Measurements from ENCODE around the gene ARPP21.

DNA sequence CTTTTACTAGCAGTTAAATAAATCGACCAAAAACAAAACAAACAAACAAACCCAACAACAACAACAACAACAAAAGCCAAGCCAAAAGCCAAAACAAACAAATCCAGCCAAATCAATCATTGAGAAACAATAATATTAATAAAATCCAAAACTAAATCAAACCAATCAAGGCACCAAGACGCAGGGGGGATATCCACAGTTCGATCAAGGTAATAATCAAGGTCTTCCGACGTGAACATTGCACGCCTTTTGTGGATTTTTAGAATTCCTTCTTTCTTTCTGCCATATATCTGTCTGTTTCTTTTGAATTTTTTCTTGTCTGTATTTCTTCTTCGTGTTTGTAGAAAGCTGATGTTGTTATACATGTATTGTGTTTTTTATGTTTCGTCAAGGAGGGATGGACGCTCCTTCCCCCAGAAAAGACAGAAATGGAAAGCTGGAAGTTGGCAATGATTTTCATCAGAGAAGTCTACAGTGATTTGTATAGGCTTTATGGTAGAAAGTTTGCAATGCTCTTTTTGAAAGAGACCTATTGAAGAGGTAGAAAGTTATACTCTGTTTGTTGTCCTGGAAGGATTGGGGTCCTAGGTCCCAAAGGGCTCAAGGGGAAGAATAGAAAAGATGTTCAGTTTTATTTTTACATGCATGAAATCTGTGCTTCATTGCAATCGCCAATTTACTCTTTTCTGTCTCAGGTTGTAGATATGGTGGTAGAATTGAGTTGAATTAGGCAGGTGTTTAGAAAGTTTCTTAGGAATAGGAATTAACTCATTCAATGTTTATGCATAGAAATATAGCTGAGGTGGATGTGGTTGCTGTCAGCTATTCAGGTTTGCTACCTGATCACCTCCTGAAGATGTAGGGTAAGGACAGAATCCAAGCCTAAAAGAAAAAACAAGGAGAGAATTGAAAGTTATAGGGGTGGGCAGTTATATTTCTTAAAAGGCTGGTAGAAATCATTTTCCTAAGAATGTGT is 1.2 kb downstream of the ARPP21 start:
- TF ChIP-seq ZNF274 (IDR thresholded peaks at IDR 0.05; ENCODE audit: low read length) (no peak), ZNF274 (tag by site-specific recombination; IDR thresholded peaks at IDR 0.05; ENCODE audit: borderline replicate concordance) (no peak), SCRT2 (tag by site-specific recombination; IDR thresholded peaks at IDR 0.05) (no peak), ZNF585B (tag by site-specific recombination; IDR thresholded peaks at IDR 0.05) (no peak), ZNF24 (tag by site-specific recombination; IDR thresholded peaks at IDR 0.05) (no peak), ZNF530 (tag by site-specific recombination; IDR thresholded peaks at IDR 0.05; ENCODE audit: low read depth) (no peak)
- TF ChIP-seq, protein P1, sequence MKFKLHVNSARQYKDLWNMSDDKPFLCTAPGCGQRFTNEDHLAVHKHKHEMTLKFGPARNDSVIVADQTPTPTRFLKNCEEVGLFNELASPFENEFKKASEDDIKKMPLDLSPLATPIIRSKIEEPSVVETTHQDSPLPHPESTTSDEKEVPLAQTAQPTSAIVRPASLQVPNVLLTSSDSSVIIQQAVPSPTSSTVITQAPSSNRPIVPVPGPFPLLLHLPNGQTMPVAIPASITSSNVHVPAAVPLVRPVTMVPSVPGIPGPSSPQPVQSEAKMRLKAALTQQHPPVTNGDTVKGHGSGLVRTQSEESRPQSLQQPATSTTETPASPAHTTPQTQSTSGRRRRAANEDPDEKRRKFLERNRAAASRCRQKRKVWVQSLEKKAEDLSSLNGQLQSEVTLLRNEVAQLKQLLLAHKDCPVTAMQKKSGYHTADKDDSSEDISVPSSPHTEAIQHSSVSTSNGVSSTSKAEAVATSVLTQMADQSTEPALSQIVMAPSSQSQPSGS (tag by site-specific recombination; IDR thresholded peaks at IDR 0.05; ENCODE audit: low read depth): no peak
- TF ChIP-seq, protein P2, sequence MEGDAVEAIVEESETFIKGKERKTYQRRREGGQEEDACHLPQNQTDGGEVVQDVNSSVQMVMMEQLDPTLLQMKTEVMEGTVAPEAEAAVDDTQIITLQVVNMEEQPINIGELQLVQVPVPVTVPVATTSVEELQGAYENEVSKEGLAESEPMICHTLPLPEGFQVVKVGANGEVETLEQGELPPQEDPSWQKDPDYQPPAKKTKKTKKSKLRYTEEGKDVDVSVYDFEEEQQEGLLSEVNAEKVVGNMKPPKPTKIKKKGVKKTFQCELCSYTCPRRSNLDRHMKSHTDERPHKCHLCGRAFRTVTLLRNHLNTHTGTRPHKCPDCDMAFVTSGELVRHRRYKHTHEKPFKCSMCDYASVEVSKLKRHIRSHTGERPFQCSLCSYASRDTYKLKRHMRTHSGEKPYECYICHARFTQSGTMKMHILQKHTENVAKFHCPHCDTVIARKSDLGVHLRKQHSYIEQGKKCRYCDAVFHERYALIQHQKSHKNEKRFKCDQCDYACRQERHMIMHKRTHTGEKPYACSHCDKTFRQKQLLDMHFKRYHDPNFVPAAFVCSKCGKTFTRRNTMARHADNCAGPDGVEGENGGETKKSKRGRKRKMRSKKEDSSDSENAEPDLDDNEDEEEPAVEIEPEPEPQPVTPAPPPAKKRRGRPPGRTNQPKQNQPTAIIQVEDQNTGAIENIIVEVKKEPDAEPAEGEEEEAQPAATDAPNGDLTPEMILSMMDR (tag by site-specific recombination; IDR thresholded peaks at IDR 0.05): no peak
- TF ChIP-seq, protein P3, sequence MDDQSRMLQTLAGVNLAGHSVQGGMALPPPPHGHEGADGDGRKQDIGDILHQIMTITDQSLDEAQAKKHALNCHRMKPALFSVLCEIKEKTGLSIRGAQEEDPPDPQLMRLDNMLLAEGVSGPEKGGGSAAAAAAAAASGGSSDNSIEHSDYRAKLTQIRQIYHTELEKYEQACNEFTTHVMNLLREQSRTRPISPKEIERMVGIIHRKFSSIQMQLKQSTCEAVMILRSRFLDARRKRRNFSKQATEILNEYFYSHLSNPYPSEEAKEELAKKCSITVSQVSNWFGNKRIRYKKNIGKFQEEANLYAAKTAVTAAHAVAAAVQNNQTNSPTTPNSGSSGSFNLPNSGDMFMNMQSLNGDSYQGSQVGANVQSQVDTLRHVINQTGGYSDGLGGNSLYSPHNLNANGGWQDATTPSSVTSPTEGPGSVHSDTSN (CRISPR knock-in tag; IDR thresholded peaks at IDR 0.05): no peak
- TF ChIP-seq, protein P4, sequence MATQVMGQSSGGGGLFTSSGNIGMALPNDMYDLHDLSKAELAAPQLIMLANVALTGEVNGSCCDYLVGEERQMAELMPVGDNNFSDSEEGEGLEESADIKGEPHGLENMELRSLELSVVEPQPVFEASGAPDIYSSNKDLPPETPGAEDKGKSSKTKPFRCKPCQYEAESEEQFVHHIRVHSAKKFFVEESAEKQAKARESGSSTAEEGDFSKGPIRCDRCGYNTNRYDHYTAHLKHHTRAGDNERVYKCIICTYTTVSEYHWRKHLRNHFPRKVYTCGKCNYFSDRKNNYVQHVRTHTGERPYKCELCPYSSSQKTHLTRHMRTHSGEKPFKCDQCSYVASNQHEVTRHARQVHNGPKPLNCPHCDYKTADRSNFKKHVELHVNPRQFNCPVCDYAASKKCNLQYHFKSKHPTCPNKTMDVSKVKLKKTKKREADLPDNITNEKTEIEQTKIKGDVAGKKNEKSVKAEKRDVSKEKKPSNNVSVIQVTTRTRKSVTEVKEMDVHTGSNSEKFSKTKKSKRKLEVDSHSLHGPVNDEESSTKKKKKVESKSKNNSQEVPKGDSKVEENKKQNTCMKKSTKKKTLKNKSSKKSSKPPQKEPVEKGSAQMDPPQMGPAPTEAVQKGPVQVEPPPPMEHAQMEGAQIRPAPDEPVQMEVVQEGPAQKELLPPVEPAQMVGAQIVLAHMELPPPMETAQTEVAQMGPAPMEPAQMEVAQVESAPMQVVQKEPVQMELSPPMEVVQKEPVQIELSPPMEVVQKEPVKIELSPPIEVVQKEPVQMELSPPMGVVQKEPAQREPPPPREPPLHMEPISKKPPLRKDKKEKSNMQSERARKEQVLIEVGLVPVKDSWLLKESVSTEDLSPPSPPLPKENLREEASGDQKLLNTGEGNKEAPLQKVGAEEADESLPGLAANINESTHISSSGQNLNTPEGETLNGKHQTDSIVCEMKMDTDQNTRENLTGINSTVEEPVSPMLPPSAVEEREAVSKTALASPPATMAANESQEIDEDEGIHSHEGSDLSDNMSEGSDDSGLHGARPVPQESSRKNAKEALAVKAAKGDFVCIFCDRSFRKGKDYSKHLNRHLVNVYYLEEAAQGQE (tag by site-specific recombination; IDR thresholded peaks at IDR 0.05): no peak
